ENCODE results near the gene GALNT16.
"Not testable (repeated sequence)": the region's sequence is repeated elsewhere in the genome, so short reads cannot be mapped to it uniquely, and the experiment has no call there.

The GALNT16 gene

DNA sequence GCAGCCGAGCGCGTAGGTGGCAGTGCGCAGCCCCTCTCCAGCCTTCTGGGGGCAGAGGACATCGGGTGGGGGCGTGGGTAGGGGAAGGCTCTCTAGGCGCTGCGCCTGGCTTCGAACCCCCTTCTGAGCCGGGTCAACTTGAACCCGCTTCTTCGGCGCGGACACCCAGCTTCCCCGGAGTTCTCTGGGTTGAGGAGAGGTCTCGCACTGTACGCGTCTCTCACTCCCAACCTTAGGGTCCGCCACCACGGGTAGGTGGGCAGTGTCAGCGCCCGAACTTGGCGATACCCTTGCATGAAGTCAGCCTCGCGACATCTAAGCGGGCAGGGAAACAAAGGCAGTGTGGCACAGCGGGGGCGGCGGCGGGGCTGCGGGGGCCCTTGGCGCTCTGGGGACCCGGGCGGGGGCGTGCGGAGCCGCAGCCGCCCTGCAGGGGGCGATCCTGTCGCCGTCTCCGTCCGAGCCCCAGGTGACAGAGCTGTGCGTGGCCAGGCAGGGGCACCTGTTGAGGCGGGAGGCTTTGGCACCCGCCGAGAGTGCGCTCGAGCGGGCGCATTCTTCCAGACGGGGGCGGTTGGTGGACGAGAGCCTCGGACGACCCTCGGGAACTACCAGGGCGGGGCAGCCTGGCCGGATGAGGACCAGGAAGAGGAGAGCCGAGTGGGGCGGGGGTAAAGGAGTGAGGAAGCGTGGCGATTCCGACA lies 1.1 kb downstream of the GALNT16 start:
- DNase-seq, result no peak

- DNase-seq, result no peak
These were observed 1.9 kb downstream of the GALNT16 start for GRCh38 chr14:69261761-69262331.

GRCh38 chr14:69262516-69262915 lies 2.6 kb downstream of the GALNT16 start:
- DNase-seq, result no peak

- peak; percentile 79 for DNase-seq
These were observed 3.4 kb downstream of the GALNT16 start for GRCh38 chr14:69263364-69263763.

- no peak for DNase-seq
These were observed 3.8 kb downstream of the GALNT16 start for GRCh38 chr14:69263771-69264170.

- no peak for DNase-seq
These were observed 6.8 kb downstream of the GALNT16 start for GRCh38 chr14:69266572-69267345.

- no peak for DNase-seq
These were observed 7.5 kb downstream of the GALNT16 start for GRCh38 chr14:69267492-69267891.

DNA sequence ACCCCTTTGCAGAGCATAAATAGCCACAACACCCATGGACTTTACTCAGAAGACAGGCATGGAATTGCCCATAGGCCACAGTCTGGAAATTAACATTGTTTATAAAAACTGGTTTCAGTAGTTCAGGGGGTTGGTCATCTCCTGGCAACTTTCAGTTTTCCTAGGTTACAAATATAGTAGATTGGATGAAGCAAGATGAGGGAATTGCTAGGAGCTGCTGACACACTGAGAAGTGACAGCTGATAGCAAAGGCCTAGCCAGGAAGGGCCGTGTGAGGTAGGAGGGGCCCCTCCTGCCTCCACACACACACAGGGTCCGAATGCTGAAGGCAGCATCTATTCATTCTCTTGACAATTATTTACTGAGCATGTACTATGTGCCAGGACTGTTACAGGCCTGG lies 8.3 kb downstream of the GALNT16 start:
- peak; percentile 61 for DNase-seq

GRCh38 chr14:69268763-69269162 lies 8.8 kb downstream of the GALNT16 start:
- DNase-seq, result peak; percentile 74

GRCh38 chr14:69269381-69269780 lies 9.4 kb downstream of the GALNT16 start:
- DNase-seq, result no peak

GRCh38 chr14:69270097-69270496 lies 10.1 kb downstream of the GALNT16 start:
- no peak for DNase-seq

- DNase-seq, result no peak
These were observed 11.1 kb downstream of the GALNT16 start for GRCh38 chr14:69270795-69271708.

DNA sequence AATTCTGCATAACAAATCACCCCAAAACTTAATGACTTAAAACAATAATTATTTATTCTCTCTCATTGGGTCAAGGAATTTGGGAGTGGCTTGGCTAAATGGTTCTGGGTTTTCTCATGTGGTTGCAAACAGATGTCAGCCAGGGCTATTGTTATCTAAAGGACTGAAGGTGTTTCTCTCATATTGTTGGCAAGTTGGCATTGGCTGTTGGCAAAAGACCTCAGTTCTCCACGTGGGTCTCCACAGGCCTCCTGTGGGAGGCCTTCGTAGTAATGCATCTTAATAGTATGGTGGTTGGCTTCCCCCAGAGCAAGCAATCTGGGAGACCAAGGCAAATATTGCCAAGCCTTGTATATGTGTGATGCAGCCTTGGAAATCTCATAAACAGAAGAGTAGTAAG lies 14.4 kb downstream of the GALNT16 start:
- DNase-seq, result no peak

GRCh38 chr14:69275331-69275730 lies 15.4 kb downstream of the GALNT16 start:
- no peak for DNase-seq

GRCh38 chr14:69277356-69277755 lies 17.4 kb downstream of the GALNT16 start:
- DNase-seq, result not testable (repeated sequence)

DNA sequence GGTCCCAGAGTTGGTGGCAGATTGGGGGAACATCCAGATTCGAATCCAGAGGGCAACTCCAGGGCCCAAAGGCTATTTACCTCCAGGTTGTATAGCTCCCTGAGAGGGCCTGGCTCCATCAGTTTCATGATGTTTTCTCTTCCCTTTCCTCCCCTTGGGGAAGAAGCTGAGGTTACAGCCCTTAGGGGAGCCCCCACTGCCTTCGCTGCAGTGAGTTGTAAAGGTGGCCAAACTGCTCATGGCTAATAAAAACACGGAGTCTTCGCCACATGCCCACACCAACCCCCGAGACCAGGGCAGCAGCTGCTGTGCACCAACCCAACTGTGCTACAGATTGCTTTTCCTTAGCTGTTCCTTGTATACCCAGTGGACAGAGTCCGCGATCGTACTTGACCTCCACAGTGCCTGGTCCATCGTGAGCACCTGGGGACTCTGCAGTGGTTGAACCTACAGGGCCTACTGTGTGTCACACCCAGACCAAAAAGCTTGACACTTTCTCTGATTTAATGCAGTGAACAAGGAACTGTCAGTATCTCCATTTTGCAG lies 20.9 kb downstream of the GALNT16 start:
- no peak for DNase-seq

DNA sequence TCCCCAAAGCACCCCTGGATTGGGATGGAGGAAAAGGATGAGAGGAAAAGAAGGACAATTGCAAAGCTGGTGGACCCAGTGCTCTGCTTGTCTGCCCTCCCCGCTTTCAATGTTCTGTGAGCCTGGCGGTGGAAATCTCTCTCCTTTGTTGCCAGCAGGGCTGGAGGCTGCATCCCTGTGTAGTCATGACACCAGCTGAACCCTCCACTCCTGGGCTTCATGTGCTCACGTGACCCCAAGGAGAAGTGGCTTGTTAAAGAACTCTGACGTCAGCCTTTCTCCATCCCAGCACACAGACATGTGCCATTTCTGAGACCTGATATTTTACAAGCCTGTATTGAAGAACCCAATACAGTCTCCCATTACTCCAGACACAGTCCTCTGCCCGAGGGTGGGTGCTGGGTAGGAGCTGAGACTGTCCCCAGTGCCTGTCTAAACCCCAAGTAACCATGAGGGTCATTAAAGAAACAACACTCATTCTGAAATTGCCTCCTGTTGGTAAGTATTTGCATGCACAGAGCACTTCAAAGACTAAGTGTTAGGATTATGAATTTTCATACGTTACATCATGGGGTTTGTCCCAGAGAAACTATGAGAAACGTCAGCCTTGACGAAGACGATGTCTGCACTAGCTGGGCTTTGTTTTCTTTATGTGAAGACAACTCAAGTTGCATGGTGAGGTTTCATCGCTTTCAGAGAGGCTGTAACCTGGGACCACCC lies 21.7 kb downstream of the GALNT16 start:
- DNase-seq, result peak; percentile 4

DNA sequence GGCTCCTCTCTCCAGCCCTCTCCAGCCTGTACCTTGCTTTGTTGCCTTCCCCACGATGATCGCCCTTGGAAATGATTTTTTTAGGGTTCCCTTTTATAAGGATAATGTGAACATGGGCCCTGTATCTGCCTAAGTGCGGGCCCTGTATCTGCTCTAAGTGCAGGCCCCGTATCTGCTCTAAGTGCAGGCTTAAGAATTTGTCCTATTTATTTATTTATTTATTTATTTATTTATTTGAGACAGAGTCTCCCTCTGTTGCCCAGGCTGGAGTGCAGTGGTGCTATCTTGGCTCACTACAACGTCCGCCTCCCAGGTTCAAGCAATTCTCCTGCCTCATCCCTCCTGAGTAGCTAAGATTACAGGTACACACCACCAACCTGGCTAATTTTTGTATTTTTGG lies 22.5 kb downstream of the GALNT16 start:
- DNase-seq, result no peak

DNA sequence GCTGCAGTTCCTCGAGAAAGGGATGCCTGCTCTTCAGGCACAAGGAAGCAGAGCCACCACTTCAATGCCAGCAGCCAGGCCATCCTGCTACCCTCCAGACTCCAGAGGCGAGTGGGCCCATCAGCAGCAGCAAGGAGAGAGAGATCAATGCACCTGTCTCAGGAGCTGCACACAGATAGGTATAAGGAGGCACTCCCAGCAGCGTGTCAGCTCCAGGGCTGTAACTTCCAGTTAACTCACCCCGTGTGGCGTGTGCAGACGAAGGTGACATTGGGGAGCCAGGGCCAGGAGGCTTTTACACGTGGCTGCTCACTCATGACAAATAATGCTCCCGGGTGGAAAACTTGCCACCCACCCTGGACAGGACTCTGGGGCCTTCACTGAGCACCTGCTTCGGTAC lies 24.2 kb downstream of the GALNT16 start:
- no peak for DNase-seq

GRCh38 chr14:69285661-69286255 lies 25.8 kb downstream of the GALNT16 start:
- no peak for DNase-seq
